Measurements from ENCODE around the gene KCNK4.
"Not testable (repeated sequence)": the region's sequence is repeated elsewhere in the genome, so short reads cannot be mapped to it uniquely, and the experiment has no call there.

Gene KCNK4

DNA sequence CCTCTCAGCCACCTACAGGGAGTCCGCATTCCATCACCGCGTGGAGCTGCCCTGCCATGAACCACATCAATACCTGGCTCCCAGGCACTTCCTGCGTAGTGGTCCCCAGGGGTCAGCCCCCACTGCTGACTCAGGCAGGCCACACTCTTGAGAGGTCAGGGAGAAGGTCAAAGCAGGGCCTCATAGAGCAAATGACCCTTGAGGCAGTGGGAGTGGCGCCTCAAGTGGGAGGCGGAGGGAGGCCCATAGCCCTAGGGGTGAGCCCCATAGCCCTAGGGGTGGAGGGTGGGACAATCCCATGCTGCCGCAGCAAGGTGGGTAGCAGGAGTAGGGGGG is 31.8 kb downstream of the KCNK4 start:
- DNase-seq, result no peak

- no peak for DNase-seq
Measured at GRCh38 chr11:64323373-64323772, 32.3 kb downstream of the KCNK4 start.

DNA sequence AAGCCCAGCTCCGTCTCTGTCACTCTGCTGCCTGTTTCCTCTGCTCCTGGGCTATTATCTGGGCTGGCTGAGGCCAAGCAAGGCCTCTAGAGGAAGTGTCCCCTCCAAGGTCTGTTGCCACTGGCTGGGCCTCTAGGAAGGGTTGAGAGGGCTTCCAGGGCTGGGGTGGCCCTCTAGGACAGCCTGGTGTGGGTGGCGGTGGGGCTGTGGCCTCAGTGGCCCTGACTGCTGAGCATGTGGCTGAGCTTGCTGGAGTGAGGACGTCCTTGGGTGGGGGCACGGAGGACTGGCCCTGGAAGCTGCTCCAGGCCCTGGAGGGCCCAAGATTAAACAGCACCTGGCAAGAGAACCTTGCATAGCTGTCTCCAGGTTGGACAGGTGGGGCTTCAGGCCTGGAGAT is 32.9 kb downstream of the KCNK4 start:
- DNase-seq, result not testable (repeated sequence)

DNA sequence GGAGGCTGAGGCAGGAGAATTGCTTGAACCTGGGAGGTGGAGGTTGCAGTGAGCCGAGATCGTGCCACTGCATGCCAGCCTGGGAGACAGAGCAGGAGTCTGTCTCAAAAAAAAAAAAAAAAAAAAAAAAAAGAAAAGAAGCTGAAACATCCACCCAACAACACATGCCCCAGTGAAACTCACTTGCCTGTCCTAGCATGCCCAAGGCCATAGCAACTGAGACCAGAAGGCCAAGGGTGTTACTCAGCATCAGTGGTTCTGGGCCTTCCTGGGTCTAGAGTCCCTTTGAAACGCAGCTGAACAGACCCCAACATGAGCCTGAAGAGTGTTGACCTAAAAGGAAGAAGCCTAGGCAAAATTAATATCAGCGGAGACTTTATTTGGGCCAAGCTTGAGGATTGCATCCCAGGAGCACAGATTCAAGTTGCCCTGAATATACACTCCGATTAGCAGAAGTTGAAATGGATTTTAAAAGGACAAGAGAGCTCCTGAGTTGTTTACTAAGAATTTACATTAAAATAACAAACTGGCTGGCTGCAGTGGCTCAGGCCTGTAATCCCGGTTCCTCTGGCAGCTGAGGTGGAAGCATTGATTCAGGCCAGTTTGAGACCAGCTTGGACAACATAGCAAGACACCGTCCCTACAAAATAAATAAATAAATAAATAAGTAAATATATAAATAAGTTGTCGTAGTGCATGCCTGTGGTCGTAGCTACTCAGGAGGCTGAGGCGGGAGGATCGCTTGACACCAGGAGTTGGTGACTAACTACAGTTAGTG is 33.8 kb downstream of the KCNK4 start:
- DNase-seq, result no peak

DNA sequence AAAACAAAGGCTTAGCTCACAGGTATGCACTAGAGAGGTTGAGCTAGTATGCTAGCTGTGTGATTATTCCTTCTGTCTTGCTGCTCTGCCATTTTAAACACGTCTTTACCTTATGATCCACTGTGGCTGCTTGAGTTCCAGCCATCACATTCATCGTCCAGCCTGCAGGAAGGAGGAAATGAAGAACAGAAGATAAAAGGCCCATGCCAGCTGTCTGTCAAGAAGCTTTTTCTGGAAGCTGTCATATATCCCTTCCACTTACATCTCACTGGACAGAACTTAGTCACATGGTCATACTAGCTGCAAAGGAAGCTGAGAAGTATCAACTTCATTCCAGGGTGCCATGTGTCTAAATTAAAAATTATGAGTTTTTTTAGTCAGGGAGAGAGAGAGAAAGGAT is 36.3 kb downstream of the KCNK4 start:
- DNase-seq, result no peak

DNA sequence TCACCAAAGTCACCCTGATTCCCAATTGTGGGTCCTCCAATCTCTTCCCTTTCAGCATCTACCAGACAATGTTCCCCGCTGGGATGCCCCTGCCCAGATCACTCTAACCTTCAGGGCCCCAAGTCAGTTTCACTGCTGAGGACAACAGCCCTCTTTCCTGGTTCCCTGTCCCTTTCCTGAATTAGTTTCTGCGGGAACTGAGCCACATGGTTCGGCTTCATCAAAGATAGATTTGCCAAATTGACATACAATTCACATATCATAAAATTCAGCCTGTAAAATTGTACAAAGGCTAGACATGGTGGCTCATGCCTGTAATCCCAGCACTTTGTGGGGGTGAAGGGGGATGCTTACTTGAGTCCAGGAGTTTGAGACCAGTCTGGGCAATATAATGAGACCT is 36.9 kb downstream of the KCNK4 start:
- DNase-seq, result no peak

- no peak for DNase-seq
Measured at GRCh38 chr11:64330888-64331287, 39.8 kb downstream of the KCNK4 start.

- peak in 6 of 58 donors; percentile 6 to 33 (median 23) for DNase-seq
Measured at GRCh38 chr11:64331569-64332371, 40.7 kb downstream of the KCNK4 start.

GRCh38 chr11:64333556-64333955 is 42.5 kb downstream of the KCNK4 start:
- no peak for DNase-seq

- no peak for DNase-seq
Measured at GRCh38 chr11:64334764-64335735, 43.9 kb downstream of the KCNK4 start.

DNA sequence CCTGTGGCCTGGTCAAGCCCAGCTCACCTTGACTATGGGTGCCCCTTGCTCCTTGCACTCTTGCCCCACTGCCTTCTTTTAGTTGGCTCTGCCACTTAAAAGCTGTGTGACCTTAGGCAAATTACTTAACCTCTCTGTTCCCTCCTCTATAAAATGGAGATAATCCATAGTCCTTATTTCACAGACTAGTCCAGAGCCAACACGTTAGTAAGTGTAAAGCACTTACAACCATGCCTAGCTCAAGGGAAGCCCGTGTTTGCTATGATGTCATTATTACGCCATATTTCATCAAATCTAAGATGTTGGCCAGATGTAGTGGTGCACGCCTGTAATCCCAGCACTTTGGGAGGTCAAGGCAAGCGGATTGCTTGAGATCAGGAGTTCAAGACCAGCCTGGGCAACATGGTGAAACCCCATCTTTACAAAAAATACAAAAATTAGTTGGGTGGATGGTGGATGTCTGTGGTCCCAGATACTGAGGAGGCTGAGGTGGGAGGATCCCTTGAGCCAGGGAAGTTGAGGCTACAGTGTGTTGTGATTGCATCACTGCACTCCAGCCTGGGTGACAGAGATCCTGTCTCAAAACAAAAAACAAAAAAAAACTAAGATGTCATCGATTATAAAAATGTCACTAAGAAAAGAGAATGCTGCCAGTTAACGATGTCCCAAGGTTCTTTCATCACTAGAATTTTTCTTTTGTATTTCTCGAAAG is 46.6 kb downstream of the KCNK4 start:
- DNase-seq, result no peak

- DNase-seq, result no peak
Measured at GRCh38 chr11:64338716-64339115, 47.6 kb downstream of the KCNK4 start.

- DNase-seq, result no peak
Measured at GRCh38 chr11:64339286-64339685, 48.2 kb downstream of the KCNK4 start.

GRCh38 chr11:64339754-64340408 is 48.8 kb downstream of the KCNK4 start, which contains the start of gene CCDC88B:
Gene CCDC88B (plus strand): TSS chr11:64340204. CDS start chr11:64340267, 63 bp downstream.
- DNase-seq, result peak in 12 of 58 donors; percentile 3 to 29 (median 20)

- peak in 5 of 58 donors; percentile 6 to 27 (median 15) for DNase-seq
Measured at GRCh38 chr11:64340671-64341335, 49.7 kb downstream of the KCNK4 start.

DNA sequence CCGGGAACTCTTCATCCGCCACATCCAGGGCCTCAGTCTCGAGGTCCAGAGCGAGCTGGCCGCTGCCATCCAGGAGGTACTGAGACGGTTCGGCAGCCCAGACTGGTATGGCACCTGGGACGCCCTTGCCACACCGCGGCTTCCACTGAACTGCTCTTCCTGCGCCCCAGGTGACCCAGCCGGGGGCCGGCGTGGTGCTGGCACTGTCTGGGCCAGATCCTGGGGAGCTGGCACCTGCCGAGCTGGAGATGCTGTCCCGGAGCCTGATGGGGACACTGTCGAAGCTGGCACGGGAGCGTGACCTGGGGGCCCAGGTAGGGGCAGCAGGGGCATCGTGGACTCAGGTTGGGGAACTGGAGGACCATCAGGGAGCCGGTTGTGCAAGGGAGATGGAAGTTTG is 50.3 kb downstream of the KCNK4 start:
- no peak for DNase-seq

- DNase-seq, result peak in 53 of 58 donors; percentile 12 to 84 (median 53)
Measured at GRCh38 chr11:64341851-64342791, 51.0 kb downstream of the KCNK4 start.
